ENCODE data around the gene LANCL2.

LANCL2 gene

GRCh38 chr7:55438085-55438756 lies 73.1 kb downstream of the LANCL2 start:
- no peak for DNase-seq (ENCODE audit: low spot score)

GRCh38 chr7:55438757-55439525 lies 73.8 kb downstream of the LANCL2 start:
- no peak for DNase-seq (ENCODE audit: low spot score)

- DNase-seq (ENCODE audit: low spot score): no peak
These were observed 74.5 kb downstream of the LANCL2 start for GRCh38 chr7:55439627-55440026.

- DNase-seq (ENCODE audit: low spot score): no peak
These were observed 75.0 kb downstream of the LANCL2 start for GRCh38 chr7:55440040-55440690.

- no peak for DNase-seq (ENCODE audit: low spot score)
These were observed 75.9 kb downstream of the LANCL2 start for GRCh38 chr7:55441002-55441401.

- DNase-seq (ENCODE audit: low spot score): no peak
These were observed 76.8 kb downstream of the LANCL2 start for GRCh38 chr7:55441774-55442522.

- DNase-seq (ENCODE audit: low spot score): no peak
These were observed 79.6 kb downstream of the LANCL2 start for GRCh38 chr7:55444786-55445185.

- DNase-seq (ENCODE audit: low spot score): no peak
These were observed 83.4 kb downstream of the LANCL2 start for GRCh38 chr7:55448526-55448925.

- no peak for DNase-seq (ENCODE audit: low spot score)
These were observed 84.3 kb downstream of the LANCL2 start for GRCh38 chr7:55449205-55449991.

- DNase-seq (ENCODE audit: low spot score): no peak
These were observed 84.9 kb downstream of the LANCL2 start for GRCh38 chr7:55449992-55450535.

GRCh38 chr7:55452971-55453370 lies 87.8 kb downstream of the LANCL2 start:
- no peak for DNase-seq (ENCODE audit: low spot score)

GRCh38 chr7:55457801-55458200 lies 92.7 kb downstream of the LANCL2 start:
- no peak for DNase-seq (ENCODE audit: low spot score)

GRCh38 chr7:55458351-55458750 lies 93.2 kb downstream of the LANCL2 start:
- DNase-seq (ENCODE audit: low spot score): no peak

- no peak for DNase-seq (ENCODE audit: low spot score)
These were observed 98.6 kb downstream of the LANCL2 start for GRCh38 chr7:55463686-55464262.

GRCh38 chr7:55464422-55464821 lies 99.3 kb downstream of the LANCL2 start:
- DNase-seq (ENCODE audit: low spot score): no peak

- no peak for DNase-seq (ENCODE audit: low spot score)
These were observed 100.6 kb downstream of the LANCL2 start for GRCh38 chr7:55465691-55466090.

GRCh38 chr7:55467047-55467593 lies 102.0 kb downstream of the LANCL2 start:
- no peak for DNase-seq (ENCODE audit: low spot score)

GRCh38 chr7:55468495-55468894 lies 103.4 kb downstream of the LANCL2 start:
- no peak for DNase-seq (ENCODE audit: low spot score)

GRCh38 chr7:55469271-55469681 lies 104.1 kb downstream of the LANCL2 start:
- peak; percentile 64 for DNase-seq (ENCODE audit: low spot score)

GRCh38 chr7:55469721-55470120 lies 104.6 kb downstream of the LANCL2 start:
- DNase-seq (ENCODE audit: low spot score): no peak

- DNase-seq (ENCODE audit: low spot score): no peak
These were observed 105.1 kb downstream of the LANCL2 start for GRCh38 chr7:55470261-55470660.

All from CD4-positive, alpha-beta T cell treated with Interleukin-6 at 100 ng/mL for 8 hours (primary cell).